KMS-11 (cell line): ENCODE measurements around the gene DGKB.

ENCODE experiments used
- H2AFZ ChIP-seq: fragments of 200-600 bp; sonication (generic); 2 replicates; pipeline ENCODE4 v1.6.1; 2016; ENCODE audit warnings: antibody characterized with exemption, mixed run types, low read depth
- H3K27ac ChIP-seq: fragments of 200-600 bp; sonication (generic); 2 replicates; pipeline ENCODE4 v1.6.1; 2016; ENCODE audit warnings: mild to moderate bottlenecking, mixed run types
- H3K27me3 ChIP-seq: fragments of 200-600 bp; sonication (generic); 2 replicates; pipeline ENCODE4 v1.6.1; 2017; ENCODE audit warnings: mild to moderate bottlenecking, low read depth, mixed run types, moderate library complexity; ENCODE audit not compliant: insufficient read depth
- H3K36me3 ChIP-seq: fragments of 200-600 bp; sonication (generic); 2 replicates; pipeline ENCODE4 v1.6.1; 2017; ENCODE audit warnings: mild to moderate bottlenecking, mixed run types; ENCODE audit not compliant: insufficient read depth
- H3K4me1 ChIP-seq: fragments of 200-600 bp; sonication (generic); 2 replicates; pipeline ENCODE4 v1.6.1; 2016; ENCODE audit warnings: mild to moderate bottlenecking, low read depth, mixed run types; ENCODE audit not compliant: poor library complexity, severe bottlenecking
- H3K4me2 ChIP-seq: fragments of 200-600 bp; sonication (generic); 2 replicates; pipeline ENCODE4 v1.7.0; 2016; ENCODE audit warnings: mild to moderate bottlenecking, mixed run types
- H3K4me3 ChIP-seq: fragments of 200-600 bp; sonication (generic); IDR thresholded peaks from 2 replicates; pipeline ENCODE4 v1.6.1; 2017; ENCODE audit warnings: low read depth, low read length, mixed read lengths; ENCODE audit not compliant: insufficient read depth
- H3K79me2 ChIP-seq: fragments of 200-600 bp; sonication (generic); 2 replicates; pipeline ENCODE4 v1.6.1; 2016; ENCODE audit warnings: low read depth, mixed run types; ENCODE audit not compliant: insufficient read depth
- H3K9ac ChIP-seq: fragments of 200-600 bp; sonication (generic); 2 replicates; pipeline ENCODE4 v1.6.1; 2016; ENCODE audit warnings: mild to moderate bottlenecking, mixed run types
- H4K20me1 ChIP-seq: fragments of 200-600 bp; sonication (generic); 2 replicates; pipeline ENCODE4 v1.6.1; 2016; ENCODE audit warnings: mild to moderate bottlenecking, mixed run types; ENCODE audit not compliant: insufficient read depth
- TF ChIP-seq, protein P1 (sequence below): fragments of 200-600 bp; sonication (generic); conservative IDR thresholded peaks from 2 replicates; pipeline ENCODE4 v1.6.1; 2017; ENCODE audit warnings: low read depth, mild to moderate bottlenecking, antibody characterized with exemption, low read length, moderate library complexity, mixed read lengths

The DGKB gene

DNA sequence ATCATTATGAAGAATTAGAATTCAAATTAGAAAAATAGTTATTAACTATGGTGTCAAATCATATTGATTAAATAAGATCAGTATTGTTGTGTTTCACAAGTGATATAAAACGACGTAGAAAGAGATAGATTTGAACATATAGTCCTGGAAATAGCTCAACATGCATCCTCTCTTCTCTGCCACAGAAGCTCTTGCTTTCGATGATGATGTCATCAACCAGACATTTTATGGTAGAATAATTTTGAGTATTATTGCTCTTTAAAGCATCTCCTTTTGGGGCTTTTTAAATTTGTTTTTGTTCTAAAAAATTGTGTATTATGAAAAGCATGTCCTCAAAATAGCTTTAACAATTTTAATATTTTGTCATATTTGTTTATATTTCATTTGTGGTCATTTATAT, 95.0 kb downstream of the DGKB start:
- H2AFZ ChIP-seq: no peak overlapping the region
- no peak overlapping the region for H3K9ac ChIP-seq
- H3K79me2 ChIP-seq: no peaks in the 10 kb centered on the region
- no peaks in the 10 kb centered on the region for H3K4me1 ChIP-seq
- H3K4me2 ChIP-seq: no peak overlapping the region
- no peaks in the 10 kb centered on the region for H4K20me1 ChIP-seq
- H3K36me3 ChIP-seq: no peaks in the 10 kb centered on the region
- no peak overlapping the region for H3K4me3 ChIP-seq
- TF ChIP-seq, protein P1, sequence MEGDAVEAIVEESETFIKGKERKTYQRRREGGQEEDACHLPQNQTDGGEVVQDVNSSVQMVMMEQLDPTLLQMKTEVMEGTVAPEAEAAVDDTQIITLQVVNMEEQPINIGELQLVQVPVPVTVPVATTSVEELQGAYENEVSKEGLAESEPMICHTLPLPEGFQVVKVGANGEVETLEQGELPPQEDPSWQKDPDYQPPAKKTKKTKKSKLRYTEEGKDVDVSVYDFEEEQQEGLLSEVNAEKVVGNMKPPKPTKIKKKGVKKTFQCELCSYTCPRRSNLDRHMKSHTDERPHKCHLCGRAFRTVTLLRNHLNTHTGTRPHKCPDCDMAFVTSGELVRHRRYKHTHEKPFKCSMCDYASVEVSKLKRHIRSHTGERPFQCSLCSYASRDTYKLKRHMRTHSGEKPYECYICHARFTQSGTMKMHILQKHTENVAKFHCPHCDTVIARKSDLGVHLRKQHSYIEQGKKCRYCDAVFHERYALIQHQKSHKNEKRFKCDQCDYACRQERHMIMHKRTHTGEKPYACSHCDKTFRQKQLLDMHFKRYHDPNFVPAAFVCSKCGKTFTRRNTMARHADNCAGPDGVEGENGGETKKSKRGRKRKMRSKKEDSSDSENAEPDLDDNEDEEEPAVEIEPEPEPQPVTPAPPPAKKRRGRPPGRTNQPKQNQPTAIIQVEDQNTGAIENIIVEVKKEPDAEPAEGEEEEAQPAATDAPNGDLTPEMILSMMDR: no peak
- H3K27ac ChIP-seq: no peak overlapping the region
- H3K27me3 ChIP-seq: no peaks in the 10 kb centered on the region

DNA sequence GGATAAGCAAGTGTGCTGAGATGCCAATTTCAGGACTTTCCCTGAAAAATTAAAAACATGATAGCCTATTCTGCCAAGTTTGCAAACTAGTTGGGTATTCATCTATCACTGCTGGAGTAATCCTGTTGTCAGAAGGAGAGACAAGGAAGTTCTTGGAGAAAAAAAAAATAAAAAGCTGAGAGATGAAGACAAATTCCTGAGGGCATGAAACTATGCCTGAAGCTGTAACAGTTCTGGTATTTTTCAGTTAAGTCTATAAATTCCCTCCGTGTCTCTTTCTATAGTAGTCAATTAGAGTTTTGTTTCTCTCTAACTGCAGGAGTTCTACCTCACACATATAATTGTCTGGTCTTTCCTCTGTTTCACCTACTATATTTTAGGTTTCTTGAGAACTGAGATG, 95.7 kb downstream of the DGKB start:
- no peak overlapping the region for H3K4me2 ChIP-seq
- H3K27ac ChIP-seq: no peak overlapping the region
- no peaks in the 10 kb centered on the region for H3K79me2 ChIP-seq
- no peaks in the 10 kb centered on the region for H3K36me3 ChIP-seq
- TF ChIP-seq, protein P1: no peak
- H3K4me3 ChIP-seq: no peak overlapping the region
- no peaks in the 10 kb centered on the region for H3K4me1 ChIP-seq
- no peak overlapping the region for H2AFZ ChIP-seq
- no peak overlapping the region for H3K9ac ChIP-seq
- no peaks in the 10 kb centered on the region for H4K20me1 ChIP-seq
- no peaks in the 10 kb centered on the region for H3K27me3 ChIP-seq

DNA sequence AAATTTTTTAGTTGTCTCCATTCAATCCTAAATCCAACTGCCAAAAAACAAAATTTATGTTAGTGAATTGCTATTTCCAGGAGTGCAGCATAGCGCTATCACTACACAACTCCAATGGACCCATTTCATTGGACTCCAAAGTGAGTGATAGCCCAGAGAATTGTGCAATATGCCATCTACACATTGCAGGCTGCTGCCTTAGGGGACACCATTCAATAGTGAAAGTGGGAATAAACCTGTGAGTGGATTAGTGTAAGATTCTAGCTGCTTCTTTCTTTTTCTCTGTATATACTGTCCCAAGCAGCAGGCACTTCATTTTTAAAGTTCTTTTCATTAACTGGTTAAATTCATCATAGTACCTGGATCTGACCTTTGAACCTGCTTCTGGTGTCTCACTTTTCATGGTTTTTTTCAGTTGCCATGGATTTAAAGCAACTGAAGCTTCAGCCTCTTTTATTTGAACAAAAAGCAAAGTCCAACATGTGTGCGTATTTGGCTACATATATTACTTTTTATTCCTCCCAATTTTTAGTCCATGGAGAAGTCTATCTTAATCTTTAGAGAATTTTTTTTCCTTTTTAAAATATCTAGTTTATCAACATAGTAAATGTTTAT, 97.3 kb downstream of the DGKB start:
- TF ChIP-seq, protein P1: no peak

DNA sequence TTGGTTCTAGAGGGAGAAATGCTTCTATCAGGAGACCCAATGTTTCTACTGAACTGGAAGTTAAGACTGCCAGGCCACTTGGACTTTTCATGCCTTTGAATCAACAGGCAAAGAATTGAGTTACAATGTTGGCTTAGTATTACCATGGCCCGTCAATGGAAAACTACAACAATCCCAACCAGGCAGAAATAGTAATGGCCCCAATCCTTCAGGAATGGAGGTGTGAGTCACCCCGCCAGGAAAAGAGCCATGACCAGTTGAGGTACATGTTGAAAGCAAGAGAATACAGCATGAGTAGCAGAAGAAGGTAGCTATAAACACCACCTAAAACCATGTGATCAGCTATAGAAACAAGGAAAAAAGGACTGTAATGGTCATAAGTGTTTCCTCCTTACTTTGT, 101.9 kb downstream of the DGKB start:
- Histone ChIP-seq H4K20me1 (no peaks in the 10 kb centered on the region), H3K36me3 (no peaks in the 10 kb centered on the region), H3K4me1 (no peaks in the 10 kb centered on the region), H3K4me2 (no peak overlapping the region), H3K27ac (no peak overlapping the region), H3K9ac (no peak overlapping the region), H3K4me3 (no peak overlapping the region), H3K27me3 (no peaks in the 10 kb centered on the region), H2AFZ (no peak overlapping the region), H3K79me2 (no peaks in the 10 kb centered on the region)
- TF ChIP-seq, protein P1: no peak

More for the DNA sequence above, 97.3 kb downstream of the DGKB start:
- Histone ChIP-seq H3K4me3 (no peak overlapping the region), H3K27me3 (no peaks in the 10 kb centered on the region), H3K9ac (no peak overlapping the region), H4K20me1 (no peaks in the 10 kb centered on the region), H3K36me3 (no peaks in the 10 kb centered on the region), H3K4me2 (no peak overlapping the region), H2AFZ (no peak overlapping the region), H3K4me1 (no peaks in the 10 kb centered on the region), H3K27ac (no peak overlapping the region), H3K79me2 (no peaks in the 10 kb centered on the region)
